ENCODE measurements around the gene MYO16. TPM values are rescaled to one million over a fixed set of nuclear protein-coding genes. Genes with fewer than 3 reads are reported as not detected.

Gene MYO16
- polyA plus RNA-seq, 1 donor from 2014 or later: 2.5 TPM

DNA sequence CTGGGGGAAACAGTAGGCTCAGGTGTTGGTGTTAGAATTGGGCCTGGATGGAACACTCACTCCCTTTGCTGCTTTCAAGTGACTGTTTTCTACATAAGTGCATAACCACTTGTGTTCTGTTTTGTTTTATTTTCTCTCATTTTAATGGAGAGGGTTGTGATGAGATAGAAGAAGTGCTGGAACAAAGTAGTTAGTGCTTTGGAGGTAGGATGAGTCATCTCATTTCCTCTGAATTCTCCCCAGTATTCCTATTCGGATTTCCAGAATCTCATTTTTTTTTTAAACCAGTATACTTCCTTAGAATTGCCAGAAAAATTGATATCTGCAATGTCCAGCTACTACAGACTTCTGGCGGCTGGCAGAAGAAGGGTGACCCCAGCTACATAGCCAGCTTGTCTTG lies 575.9 kb downstream of the MYO16 start:
- no peaks in the 10 kb centered on the region for H3F3A ChIP-seq (ENCODE audit: insufficient read depth, low read length, poor library complexity, severe bottlenecking)
- H3K9ac ChIP-seq (ENCODE audit: low read length): no peak overlapping the region
- no peak overlapping the region for H3K27ac ChIP-seq (ENCODE audit: low read length)
- H3K4me2 ChIP-seq (ENCODE audit: low read length): no peak overlapping the region
- no peaks in the 10 kb centered on the region for H3K36me3 ChIP-seq (ENCODE audit: insufficient read depth, low read length)
- H2AFZ ChIP-seq (ENCODE audit: low read depth, low read length): no peak overlapping the region
- TF ChIP-seq RAD21 (conservative IDR thresholded peaks at IDR 0.05) (no peak), EZH2 (IDR thresholded peaks at IDR 0.05; ENCODE audit: borderline replicate concordance, insufficient read depth, low read length, poor library complexity, severe bottlenecking) (no peak), EP300 (conservative IDR thresholded peaks at IDR 0.05; ENCODE audit: poor library complexity, severe bottlenecking) (no peak), SMC3 (conservative IDR thresholded peaks at IDR 0.05; ENCODE audit: poor library complexity) (no peak)
- TF ChIP-seq, protein P1, sequence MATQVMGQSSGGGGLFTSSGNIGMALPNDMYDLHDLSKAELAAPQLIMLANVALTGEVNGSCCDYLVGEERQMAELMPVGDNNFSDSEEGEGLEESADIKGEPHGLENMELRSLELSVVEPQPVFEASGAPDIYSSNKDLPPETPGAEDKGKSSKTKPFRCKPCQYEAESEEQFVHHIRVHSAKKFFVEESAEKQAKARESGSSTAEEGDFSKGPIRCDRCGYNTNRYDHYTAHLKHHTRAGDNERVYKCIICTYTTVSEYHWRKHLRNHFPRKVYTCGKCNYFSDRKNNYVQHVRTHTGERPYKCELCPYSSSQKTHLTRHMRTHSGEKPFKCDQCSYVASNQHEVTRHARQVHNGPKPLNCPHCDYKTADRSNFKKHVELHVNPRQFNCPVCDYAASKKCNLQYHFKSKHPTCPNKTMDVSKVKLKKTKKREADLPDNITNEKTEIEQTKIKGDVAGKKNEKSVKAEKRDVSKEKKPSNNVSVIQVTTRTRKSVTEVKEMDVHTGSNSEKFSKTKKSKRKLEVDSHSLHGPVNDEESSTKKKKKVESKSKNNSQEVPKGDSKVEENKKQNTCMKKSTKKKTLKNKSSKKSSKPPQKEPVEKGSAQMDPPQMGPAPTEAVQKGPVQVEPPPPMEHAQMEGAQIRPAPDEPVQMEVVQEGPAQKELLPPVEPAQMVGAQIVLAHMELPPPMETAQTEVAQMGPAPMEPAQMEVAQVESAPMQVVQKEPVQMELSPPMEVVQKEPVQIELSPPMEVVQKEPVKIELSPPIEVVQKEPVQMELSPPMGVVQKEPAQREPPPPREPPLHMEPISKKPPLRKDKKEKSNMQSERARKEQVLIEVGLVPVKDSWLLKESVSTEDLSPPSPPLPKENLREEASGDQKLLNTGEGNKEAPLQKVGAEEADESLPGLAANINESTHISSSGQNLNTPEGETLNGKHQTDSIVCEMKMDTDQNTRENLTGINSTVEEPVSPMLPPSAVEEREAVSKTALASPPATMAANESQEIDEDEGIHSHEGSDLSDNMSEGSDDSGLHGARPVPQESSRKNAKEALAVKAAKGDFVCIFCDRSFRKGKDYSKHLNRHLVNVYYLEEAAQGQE (IDR thresholded peaks at IDR 0.05; ENCODE audit: borderline replicate concordance): no peak
- TF ChIP-seq, protein P2, sequence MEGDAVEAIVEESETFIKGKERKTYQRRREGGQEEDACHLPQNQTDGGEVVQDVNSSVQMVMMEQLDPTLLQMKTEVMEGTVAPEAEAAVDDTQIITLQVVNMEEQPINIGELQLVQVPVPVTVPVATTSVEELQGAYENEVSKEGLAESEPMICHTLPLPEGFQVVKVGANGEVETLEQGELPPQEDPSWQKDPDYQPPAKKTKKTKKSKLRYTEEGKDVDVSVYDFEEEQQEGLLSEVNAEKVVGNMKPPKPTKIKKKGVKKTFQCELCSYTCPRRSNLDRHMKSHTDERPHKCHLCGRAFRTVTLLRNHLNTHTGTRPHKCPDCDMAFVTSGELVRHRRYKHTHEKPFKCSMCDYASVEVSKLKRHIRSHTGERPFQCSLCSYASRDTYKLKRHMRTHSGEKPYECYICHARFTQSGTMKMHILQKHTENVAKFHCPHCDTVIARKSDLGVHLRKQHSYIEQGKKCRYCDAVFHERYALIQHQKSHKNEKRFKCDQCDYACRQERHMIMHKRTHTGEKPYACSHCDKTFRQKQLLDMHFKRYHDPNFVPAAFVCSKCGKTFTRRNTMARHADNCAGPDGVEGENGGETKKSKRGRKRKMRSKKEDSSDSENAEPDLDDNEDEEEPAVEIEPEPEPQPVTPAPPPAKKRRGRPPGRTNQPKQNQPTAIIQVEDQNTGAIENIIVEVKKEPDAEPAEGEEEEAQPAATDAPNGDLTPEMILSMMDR (IDR thresholded peaks at IDR 0.05; ENCODE audit: poor library complexity, severe bottlenecking): no peak
- H3K4me3 ChIP-seq (ENCODE audit: low read length): no peak overlapping the region
- no peaks in the 10 kb centered on the region for H3K9me2 ChIP-seq (ENCODE audit: insufficient read depth, low read length)
- no peaks in the 10 kb centered on the region for H3K79me2 ChIP-seq (replicated peaks; ENCODE audit: insufficient read depth, low read length)
- H3K27me3 ChIP-seq (ENCODE audit: insufficient read depth, low read depth, low read length): no peaks in the 10 kb centered on the region
- H4K20me1 ChIP-seq (ENCODE audit: insufficient read depth): no peaks in the 10 kb centered on the region
- H3K9me3 ChIP-seq (ENCODE audit: low read length): no peaks in the 10 kb centered on the region

DNA sequence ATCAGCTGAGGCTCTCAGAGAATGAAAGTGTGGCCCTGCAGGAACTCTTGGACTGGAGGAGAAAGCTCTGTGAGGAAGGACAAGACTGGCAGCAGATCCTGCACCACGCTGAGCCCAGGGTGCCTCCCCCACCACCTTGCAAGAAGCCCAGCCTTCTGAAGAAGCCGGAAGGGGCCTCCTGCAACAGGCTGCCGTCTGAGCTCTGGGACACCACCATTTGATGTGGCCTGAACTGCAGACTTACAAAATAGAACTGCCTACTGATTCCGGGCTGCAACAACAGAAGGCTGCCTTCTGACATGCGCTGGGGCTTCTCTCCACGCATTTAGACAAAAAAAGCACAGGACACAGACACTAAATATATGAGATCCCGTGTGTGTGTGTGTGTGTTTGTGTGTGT lies 577.2 kb downstream of the MYO16 start:
- H3K27me3 ChIP-seq (ENCODE audit: insufficient read depth, low read depth, low read length): no peaks in the 10 kb centered on the region
- H3K9ac ChIP-seq (ENCODE audit: low read length): no peak overlapping the region
- no peak overlapping the region for H3K4me3 ChIP-seq (ENCODE audit: low read length)
- no peaks in the 10 kb centered on the region for H3K9me3 ChIP-seq (ENCODE audit: low read length)
- H3K4me2 ChIP-seq (ENCODE audit: low read length): no peak overlapping the region
- no peaks in the 10 kb centered on the region for H4K20me1 ChIP-seq (ENCODE audit: insufficient read depth)
- no peak overlapping the region for H3K27ac ChIP-seq (ENCODE audit: low read length)
- H3K36me3 ChIP-seq (ENCODE audit: insufficient read depth, low read length): no peaks in the 10 kb centered on the region
- H3K79me2 ChIP-seq (replicated peaks; ENCODE audit: insufficient read depth, low read length): no peaks in the 10 kb centered on the region
- H3F3A ChIP-seq (ENCODE audit: insufficient read depth, low read length, poor library complexity, severe bottlenecking): no peaks in the 10 kb centered on the region
- H3K9me2 ChIP-seq (ENCODE audit: insufficient read depth, low read length): no peaks in the 10 kb centered on the region
- TF ChIP-seq EZH2 (IDR thresholded peaks at IDR 0.05; ENCODE audit: borderline replicate concordance, insufficient read depth, low read length, poor library complexity, severe bottlenecking) (no peak), RAD21 (conservative IDR thresholded peaks at IDR 0.05) (no peak), SMC3 (conservative IDR thresholded peaks at IDR 0.05; ENCODE audit: poor library complexity) (no peak), MXI1 (conservative IDR thresholded peaks at IDR 0.05; ENCODE audit: poor library complexity, severe bottlenecking) (no peak), POLR2AphosphoS5 (IDR thresholded peaks at IDR 0.05) (no peak), EP300 (conservative IDR thresholded peaks at IDR 0.05; ENCODE audit: poor library complexity, severe bottlenecking) (no peak), TAF1 (IDR thresholded peaks at IDR 0.05; ENCODE audit: low read depth) (no peak)
- TF ChIP-seq, protein P1 (IDR thresholded peaks at IDR 0.05; ENCODE audit: borderline replicate concordance): no peak
- TF ChIP-seq, protein P2 (IDR thresholded peaks at IDR 0.05; ENCODE audit: poor library complexity, severe bottlenecking): no peak
- no peak overlapping the region for H2AFZ ChIP-seq (ENCODE audit: low read depth, low read length)

Data from neural cell (in vitro differentiated cells).